Measurements from ENCODE around the gene PABPC1L.

GRCh38 chr20:44958276-44958675, 48.4 kb downstream of the PABPC1L start:
- TF ChIP-seq, protein P1, sequence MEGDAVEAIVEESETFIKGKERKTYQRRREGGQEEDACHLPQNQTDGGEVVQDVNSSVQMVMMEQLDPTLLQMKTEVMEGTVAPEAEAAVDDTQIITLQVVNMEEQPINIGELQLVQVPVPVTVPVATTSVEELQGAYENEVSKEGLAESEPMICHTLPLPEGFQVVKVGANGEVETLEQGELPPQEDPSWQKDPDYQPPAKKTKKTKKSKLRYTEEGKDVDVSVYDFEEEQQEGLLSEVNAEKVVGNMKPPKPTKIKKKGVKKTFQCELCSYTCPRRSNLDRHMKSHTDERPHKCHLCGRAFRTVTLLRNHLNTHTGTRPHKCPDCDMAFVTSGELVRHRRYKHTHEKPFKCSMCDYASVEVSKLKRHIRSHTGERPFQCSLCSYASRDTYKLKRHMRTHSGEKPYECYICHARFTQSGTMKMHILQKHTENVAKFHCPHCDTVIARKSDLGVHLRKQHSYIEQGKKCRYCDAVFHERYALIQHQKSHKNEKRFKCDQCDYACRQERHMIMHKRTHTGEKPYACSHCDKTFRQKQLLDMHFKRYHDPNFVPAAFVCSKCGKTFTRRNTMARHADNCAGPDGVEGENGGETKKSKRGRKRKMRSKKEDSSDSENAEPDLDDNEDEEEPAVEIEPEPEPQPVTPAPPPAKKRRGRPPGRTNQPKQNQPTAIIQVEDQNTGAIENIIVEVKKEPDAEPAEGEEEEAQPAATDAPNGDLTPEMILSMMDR (IDR thresholded peaks at IDR 0.05; ENCODE audit: low read length): no peak
- TF ChIP-seq EZH2phosphoT487 (IDR thresholded peaks at IDR 0.05; ENCODE audit: low read length) (no peak), EZH2 (optimal IDR thresholded peaks at IDR 0.05; ENCODE audit: low read depth, low read length) (no peak)

Data from MM.1S (cell line).